K562 (cell line): Measurements from ENCODE around the gene CHD2. TPM values are rescaled to one million over a fixed set of nuclear protein-coding genes. Genes with fewer than 3 reads are reported as not detected.

ENCODE experiments used
- CHD1 ChIP-seq: fragments of 200-600 bp; sonication (generic); IDR thresholded peaks from one replicate; pipeline ENCODE4 v1.6.1; 2012; ENCODE audit warnings: mild to moderate bottlenecking, moderate library complexity, low read length, inconsistent platforms
- CSDE1 ChIP-seq, 2 experiments: fragments of 450-650 bp; IDR thresholded peaks; 2 replicates each; pipeline ENCODE4 v1.6.1; 2016; ENCODE audit warnings: mild to moderate bottlenecking in 1 of 2
- NFRKB ChIP-seq: fragments of 450-650 bp; IDR thresholded peaks from 2 replicates; pipeline ENCODE4 v1.6.1; 2016; ENCODE audit warnings: low read depth
- PHTF2 ChIP-seq: fragments of 250-450 bp; sonication (Bioruptor Pico); IDR thresholded peaks from 2 replicates; pipeline ENCODE4 v1.5.0; 2021; ENCODE audit warnings: mild to moderate bottlenecking
- POLR3A ChIP-seq: IDR thresholded peaks from 2 replicates; pipeline ENCODE4 v1.6.1; 2011; ENCODE audit warnings: borderline replicate concordance, mild to moderate bottlenecking, moderate library complexity; ENCODE audit not compliant: insufficient read length, insufficient read depth; ENCODE audit errors: extremely low read depth
- PURB ChIP-seq: sonication (generic); formaldehyde crosslinking; IDR thresholded peaks from 2 replicates; pipeline ENCODE4 v1.9.0; 2021; ENCODE audit warnings: low read depth, mild to moderate bottlenecking, missing genetic modification reagents
- SMAD3 ChIP-seq: fragments of 450-650 bp; formaldehyde crosslinking; conservative IDR thresholded peaks from 2 replicates; pipeline ENCODE4 v1.4.0; 2020; ENCODE audit warnings: mild to moderate bottlenecking
- ZFP30 ChIP-seq: fragments of 250-450 bp; sonication (Bioruptor Pico); IDR thresholded peaks from 2 replicates; pipeline ENCODE4 v1.8.0; 2022; ENCODE audit warnings: moderate library complexity, mild to moderate bottlenecking, inconsistent platforms, borderline replicate concordance
- ZNF561 ChIP-seq: fragments of 450-650 bp; formaldehyde crosslinking; conservative IDR thresholded peaks from 2 replicates; pipeline ENCODE4 v1.4.0; 2020; ENCODE audit warnings: mild to moderate bottlenecking, moderate library complexity
- ZNF584 ChIP-seq: fragments of 200-800 bp; sonication (Bioruptor generic); IDR thresholded peaks from 2 replicates; pipeline ENCODE4 v1.6.1; 2016; ENCODE audit warnings: low read depth, mild to moderate bottlenecking, missing genetic modification characterization, missing compliant biosample characterization
- polyA plus RNA-seq, 8 experiments: library from polyadenylated mRNA; depleted of rRNA in 4 of 8; stranded (reverse) in 5 of 8; unstranded in 3 of 8; fragments of >200 nt; fragmentation: Nextera tagmentation in 2 of 8; fragmentation: Illumina TruSeq in 1 of 8; extraction: Ambion mirVana in 2 of 8; extraction: Trizol in 1 of 8; gene quantifications; 2 replicates each; pipeline versions ENCODE4 v1.2.1 to v1.2.3, GENCODE V29; 2011 to 2014; ENCODE audit warnings: inconsistent platforms in 1 of 8, missing spikeins in 1 of 8
- total RNA-seq, 7 experiments: library from RNA; depleted of rRNA in 6 of 7; stranded (reverse); fragments of >200 nt in 6 of 7; fragmentation: Illumina TruSeq in 2 of 7; extraction: Trizol in 2 of 7; gene quantifications; 2 replicates each; pipeline versions ENCODE4 v1.2.1 to v1.2.3, GENCODE V29; 2011 to 2021; ENCODE audit warnings: low replicate concordance in 1 of 7
- TF ChIP-seq, protein P1 (sequence below), 2 experiments: IDR thresholded peaks in 1 of 2; conservative IDR thresholded peaks in 1 of 2; 2 replicates each; pipeline ENCODE4 v1.6.1; 2016; ENCODE audit warnings: low read depth in 2 of 2, mild to moderate bottlenecking in 1 of 2, missing compliant biosample characterization in 1 of 2, missing genetic modification characterization in 1 of 2, moderate library complexity in 1 of 2
- TF ChIP-seq, protein P2 (sequence below): fragments of 200-400 bp; formaldehyde crosslinking; IDR thresholded peaks from 2 replicates; pipeline ENCODE4 v1.6.1; 2017; ENCODE audit warnings: mild to moderate bottlenecking, low read depth, low read length, moderate library complexity
- TF ChIP-seq, protein P3 (sequence below): fragments of 450-650 bp; formaldehyde crosslinking; IDR thresholded peaks from 2 replicates; pipeline ENCODE4 v1.4.0; 2020; ENCODE audit warnings: mild to moderate bottlenecking, moderate library complexity
- TF ChIP-seq, protein P4 (sequence below), 3 experiments: fragments of 200-800 bp in 1 of 3; fragments of 250-450 bp in 1 of 3; fragments of 450-650 bp in 1 of 3; sonication (Bioruptor Pico) in 1 of 3; sonication (Bioruptor generic) in 1 of 3; formaldehyde crosslinking in 1 of 3; IDR thresholded peaks; 2 replicates each; pipeline versions ENCODE4 v1.6.1 to v1.8.0; 2016 to 2022; ENCODE audit warnings: mild to moderate bottlenecking in 2 of 3, missing genetic modification characterization in 2 of 3, missing compliant biosample characterization in 1 of 3, moderate library complexity in 1 of 3

The CHD2 gene
- total and polyA plus RNA-seq, 9 of the 15 experiments (the other 6 are each of a cell fraction or from before 2014, with no cell fraction given) = 38.9 to 70.8 (median 56.2) TPM

DNA sequence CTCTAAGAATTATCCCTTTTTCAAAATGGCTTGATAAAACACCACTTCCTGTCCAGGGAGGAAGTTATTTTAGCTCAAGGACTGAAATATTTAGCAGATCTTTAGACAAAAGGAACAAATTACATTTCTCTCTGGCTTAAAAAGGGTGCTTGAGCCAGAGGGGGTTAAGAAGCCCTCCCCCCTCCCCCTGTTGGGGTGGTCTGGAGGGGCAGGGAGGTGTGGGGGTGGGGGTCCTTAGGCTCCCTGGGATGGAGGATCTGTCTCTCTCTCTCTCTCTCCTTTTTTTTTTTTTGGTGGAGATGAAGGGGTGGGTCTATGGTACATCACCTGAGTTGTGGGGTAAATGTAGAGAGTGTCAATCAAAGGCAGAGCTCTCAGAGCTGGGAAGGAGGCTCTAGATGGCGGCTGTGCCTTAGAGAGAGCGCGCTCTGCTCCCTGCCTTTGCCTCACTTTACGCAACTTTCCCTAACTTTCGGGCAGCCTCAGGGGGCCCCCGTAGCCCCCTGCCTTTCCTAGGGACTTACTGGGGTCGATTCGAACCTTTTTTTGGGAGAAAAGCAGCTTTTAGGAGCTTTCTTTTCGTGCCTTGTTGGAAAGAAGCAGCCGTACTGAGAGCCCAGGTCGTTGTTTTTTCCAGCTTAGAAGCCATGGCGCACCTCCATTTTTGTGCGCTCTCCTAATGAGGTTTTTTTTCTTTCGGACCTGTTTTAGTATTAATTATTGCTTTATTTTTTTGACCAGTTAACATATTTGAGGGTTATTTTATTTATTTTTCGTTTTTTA lies at the start of gene CHD2 (continued):
- TF ChIP-seq, protein P1, sequence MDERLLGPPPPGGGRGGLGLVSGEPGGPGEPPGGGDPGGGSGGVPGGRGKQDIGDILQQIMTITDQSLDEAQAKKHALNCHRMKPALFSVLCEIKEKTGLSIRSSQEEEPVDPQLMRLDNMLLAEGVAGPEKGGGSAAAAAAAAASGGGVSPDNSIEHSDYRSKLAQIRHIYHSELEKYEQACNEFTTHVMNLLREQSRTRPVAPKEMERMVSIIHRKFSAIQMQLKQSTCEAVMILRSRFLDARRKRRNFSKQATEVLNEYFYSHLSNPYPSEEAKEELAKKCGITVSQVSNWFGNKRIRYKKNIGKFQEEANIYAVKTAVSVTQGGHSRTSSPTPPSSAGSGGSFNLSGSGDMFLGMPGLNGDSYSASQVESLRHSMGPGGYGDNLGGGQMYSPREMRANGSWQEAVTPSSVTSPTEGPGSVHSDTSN (CRISPR knock-in tag; IDR thresholded peaks at IDR 0.05; ENCODE audit: low read depth) = peak; percentile 91
- TF ChIP-seq, protein P1 (tag; conservative IDR thresholded peaks at IDR 0.05; ENCODE audit: low read depth) = peak; percentile 94
- TF ChIP-seq CSDE1 (IDR thresholded peaks at IDR 0.05) (peak; percentile 21 to 70; a peak in 1 of 4 replicates), PHTF2 (CRISPR knock-in tag) (0 out of 2 replicates have a peak, but pooled peaks have one; percentile 15), ZNF584 (CRISPR knock-in tag) (0 out of 2 replicates have a peak, but pooled peaks have one; percentile 56), PURB (CRISPR knock-in tag) (no peak), SMAD3 (CRISPR knock-in tag) (0 out of 2 replicates have a peak, but pooled peaks have one; percentile 49), NFRKB (peak; percentile 99), POLR3A (no peak), CHD1 (peak; percentile 94), ZNF561 (no peak), ZFP30 (CRISPR knock-in tag) (no peak)
- TF ChIP-seq, protein P2, sequence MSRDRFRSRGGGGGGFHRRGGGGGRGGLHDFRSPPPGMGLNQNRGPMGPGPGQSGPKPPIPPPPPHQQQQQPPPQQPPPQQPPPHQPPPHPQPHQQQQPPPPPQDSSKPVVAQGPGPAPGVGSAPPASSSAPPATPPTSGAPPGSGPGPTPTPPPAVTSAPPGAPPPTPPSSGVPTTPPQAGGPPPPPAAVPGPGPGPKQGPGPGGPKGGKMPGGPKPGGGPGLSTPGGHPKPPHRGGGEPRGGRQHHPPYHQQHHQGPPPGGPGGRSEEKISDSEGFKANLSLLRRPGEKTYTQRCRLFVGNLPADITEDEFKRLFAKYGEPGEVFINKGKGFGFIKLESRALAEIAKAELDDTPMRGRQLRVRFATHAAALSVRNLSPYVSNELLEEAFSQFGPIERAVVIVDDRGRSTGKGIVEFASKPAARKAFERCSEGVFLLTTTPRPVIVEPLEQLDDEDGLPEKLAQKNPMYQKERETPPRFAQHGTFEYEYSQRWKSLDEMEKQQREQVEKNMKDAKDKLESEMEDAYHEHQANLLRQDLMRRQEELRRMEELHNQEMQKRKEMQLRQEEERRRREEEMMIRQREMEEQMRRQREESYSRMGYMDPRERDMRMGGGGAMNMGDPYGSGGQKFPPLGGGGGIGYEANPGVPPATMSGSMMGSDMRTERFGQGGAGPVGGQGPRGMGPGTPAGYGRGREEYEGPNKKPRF = no peak
- TF ChIP-seq, protein P3, sequence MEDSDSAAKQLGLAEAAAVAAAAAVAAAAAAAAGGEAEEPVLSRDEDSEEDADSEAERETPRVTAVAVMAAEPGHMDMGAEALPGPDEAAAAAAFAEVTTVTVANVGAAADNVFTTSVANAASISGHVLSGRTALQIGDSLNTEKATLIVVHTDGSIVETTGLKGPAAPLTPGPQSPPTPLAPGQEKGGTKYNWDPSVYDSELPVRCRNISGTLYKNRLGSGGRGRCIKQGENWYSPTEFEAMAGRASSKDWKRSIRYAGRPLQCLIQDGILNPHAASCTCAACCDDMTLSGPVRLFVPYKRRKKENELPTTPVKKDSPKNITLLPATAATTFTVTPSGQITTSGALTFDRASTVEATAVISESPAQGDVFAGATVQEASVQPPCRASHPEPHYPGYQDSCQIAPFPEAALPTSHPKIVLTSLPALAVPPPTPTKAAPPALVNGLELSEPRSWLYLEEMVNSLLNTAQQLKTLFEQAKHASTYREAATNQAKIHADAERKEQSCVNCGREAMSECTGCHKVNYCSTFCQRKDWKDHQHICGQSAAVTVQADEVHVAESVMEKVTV (CRISPR knock-in tag) = no peak
- TF ChIP-seq, protein P4, sequence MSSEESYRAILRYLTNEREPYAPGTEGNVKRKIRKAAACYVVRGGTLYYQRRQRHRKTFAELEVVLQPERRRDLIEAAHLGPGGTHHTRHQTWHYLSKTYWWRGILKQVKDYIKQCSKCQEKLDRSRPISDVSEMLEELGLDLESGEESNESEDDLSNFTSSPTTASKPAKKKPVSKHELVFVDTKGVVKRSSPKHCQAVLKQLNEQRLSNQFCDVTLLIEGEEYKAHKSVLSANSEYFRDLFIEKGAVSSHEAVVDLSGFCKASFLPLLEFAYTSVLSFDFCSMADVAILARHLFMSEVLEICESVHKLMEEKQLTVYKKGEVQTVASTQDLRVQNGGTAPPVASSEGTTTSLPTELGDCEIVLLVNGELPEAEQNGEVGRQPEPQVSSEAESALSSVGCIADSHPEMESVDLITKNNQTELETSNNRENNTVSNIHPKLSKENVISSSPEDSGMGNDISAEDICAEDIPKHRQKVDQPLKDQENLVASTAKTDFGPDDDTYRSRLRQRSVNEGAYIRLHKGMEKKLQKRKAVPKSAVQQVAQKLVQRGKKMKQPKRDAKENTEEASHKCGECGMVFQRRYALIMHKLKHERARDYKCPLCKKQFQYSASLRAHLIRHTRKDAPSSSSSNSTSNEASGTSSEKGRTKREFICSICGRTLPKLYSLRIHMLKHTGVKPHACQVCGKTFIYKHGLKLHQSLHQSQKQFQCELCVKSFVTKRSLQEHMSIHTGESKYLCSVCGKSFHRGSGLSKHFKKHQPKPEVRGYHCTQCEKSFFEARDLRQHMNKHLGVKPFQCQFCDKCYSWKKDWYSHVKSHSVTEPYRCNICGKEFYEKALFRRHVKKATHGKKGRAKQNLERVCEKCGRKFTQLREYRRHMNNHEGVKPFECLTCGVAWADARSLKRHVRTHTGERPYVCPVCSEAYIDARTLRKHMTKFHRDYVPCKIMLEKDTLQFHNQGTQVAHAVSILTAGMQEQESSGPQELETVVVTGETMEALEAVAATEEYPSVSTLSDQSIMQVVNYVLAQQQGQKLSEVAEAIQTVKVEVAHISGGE (CRISPR knock-in tag; IDR thresholded peaks at IDR 0.05) = peak in 1 of 3 experiments; percentile 75; a peak in 2 of 6 replicates
